HepG2 (cell line): ENCODE results near the gene C10orf90. TPM values are rescaled to one million over a fixed set of nuclear protein-coding genes. Genes with fewer than 3 reads are reported as not detected.

Experiments used
- ATAC-seq: fragments of 200-7000 bp; cut with Tn5 transposase; 3 replicates; pipeline ENCODE4 v1.9.1; 2020; ENCODE audit warnings: mild to moderate bottlenecking, moderate library complexity
- BruUV-seq: library from RNA; stranded (reverse); fragments of 400-500 nt; replicated peaks from 2 replicates; lab custom pipeline; 2021; lab: Mats Ljungman, UMichigan
- CTCF ChIA-PET: fragments of 300-600 bp; formaldehyde crosslinking; extraction: SDS; loops from one replicate; lab custom pipeline; 2021; ENCODE audit warnings: low total read pairs, inconsistent platforms, low intra/inter-chr PET ratio; lab: Yijun Ruan, JAX
- POLR2A ChIA-PET: fragments of 350-600 bp; sonication (Branson Sonifier 250); formaldehyde crosslinking; loops from one replicate; lab custom pipeline; 2020; ENCODE audit warnings: antibody characterized with exemption, inconsistent platforms; lab: Yijun Ruan, JAX
- DNase-seq: peaks from one replicate; pipeline ENCODE4 v3.0.0-alpha.2; 2015; ENCODE audit warnings: low spot score
- FAIRE-seq: peaks from 3 replicates; lab custom pipeline; 2011; peaks lifted over from hg19 to GRCh38; lab: Jason Lieb, UNC
- H2AFZ ChIP-seq: one replicate; pipeline ENCODE4 v1.6.1; 2011; ENCODE audit warnings: low read length, inconsistent platforms
- H3K27ac ChIP-seq: fragments of 300-600 bp; 3 replicates; pipeline ENCODE4 v1.8.0; 2011; ENCODE audit warnings: mixed run types, mild to moderate bottlenecking, mixed read lengths, low read length, inconsistent platforms; ENCODE audit not compliant: insufficient read depth; ENCODE audit errors: extremely low read length
- H3K27me3 ChIP-seq, 2 experiments: fragments of 200-600 bp in 1 of 2; 2 replicates in 1 of 2; 3 replicates in 1 of 2; pipeline versions ENCODE4 v1.6.0 to v1.8.0; 2011; ENCODE audit warnings: low read length in 2 of 2, mild to moderate bottlenecking in 2 of 2, moderate library complexity in 2 of 2, inconsistent platforms in 1 of 2; ENCODE audit not compliant: insufficient read depth in 2 of 2, control insufficient read depth in 1 of 2
- H3K36me3 ChIP-seq, 2 experiments: fragments of 200-600 bp in 1 of 2; replicated peaks in 1 of 2; 2 replicates in 1 of 2; 3 replicates in 1 of 2; pipeline versions ENCODE4 v1.5.1 to v1.8.0; 2011; ENCODE audit warnings: low read length in 2 of 2, inconsistent platforms in 1 of 2; ENCODE audit not compliant: insufficient read depth in 2 of 2, control insufficient read depth in 1 of 2
- H3K4me1 ChIP-seq: 2 replicates; pipeline ENCODE4 v1.5.1; 2012; ENCODE audit warnings: low read length, inconsistent platforms; ENCODE audit not compliant: insufficient read depth
- H3K4me2 ChIP-seq: 2 replicates; pipeline ENCODE4 v1.6.0; 2011; ENCODE audit warnings: low read depth, low read length, inconsistent platforms
- H3K4me3 ChIP-seq, 3 experiments: fragments of 200-600 bp in 1 of 3; sonication (generic), shearing (Covaris generic) in 1 of 3; replicated peaks in 1 of 3; 2 replicates each; pipeline ENCODE4 v1.5.1; 2011 to 2016; ENCODE audit warnings: low read length in 3 of 3, inconsistent platforms in 2 of 3, low read depth in 2 of 3, mild to moderate bottlenecking in 2 of 3, control low read depth in 1 of 3, mixed read lengths in 1 of 3; ENCODE audit not compliant: insufficient read depth in 1 of 3
- H3K79me2 ChIP-seq: one replicate; pipeline ENCODE4 v1.6.1; 2011; ENCODE audit warnings: low read length, inconsistent platforms; ENCODE audit not compliant: insufficient read depth
- H3K9ac ChIP-seq: 2 replicates; pipeline ENCODE4 v1.6.0; 2011; ENCODE audit warnings: mild to moderate bottlenecking, low read depth, low read length, inconsistent platforms; ENCODE audit not compliant: insufficient read depth
- H3K9me3 ChIP-seq: 2 replicates; pipeline ENCODE4 v1.5.1; 2012; ENCODE audit warnings: mild to moderate bottlenecking, low read length
- H4K20me1 ChIP-seq: 2 replicates; pipeline ENCODE4 v1.6.0; 2011; ENCODE audit warnings: inconsistent platforms, mild to moderate bottlenecking, low read length, moderate library complexity; ENCODE audit not compliant: insufficient read depth
- FOXK2 ChIP-seq: fragments of 450-650 bp; IDR thresholded peaks from 2 replicates; pipeline ENCODE4 v1.6.1; 2016
- GABPB1 ChIP-seq: IDR thresholded peaks from 2 replicates; pipeline ENCODE4 v1.6.1; 2016; ENCODE audit warnings: mild to moderate bottlenecking, missing genetic modification reagents, moderate library complexity, missing compliant biosample characterization
- HMG20B ChIP-seq: conservative IDR thresholded peaks from 2 replicates; pipeline ENCODE4 v1.6.1; 2016; ENCODE audit warnings: missing genetic modification reagents, missing compliant biosample characterization
- HOXA7 ChIP-seq: sonication (generic); formaldehyde crosslinking; IDR thresholded peaks from 2 replicates; pipeline ENCODE4 v1.8.1; 2022; ENCODE audit warnings: mild to moderate bottlenecking, missing genetic modification reagents, moderate library complexity
- MBD4 ChIP-seq: IDR thresholded peaks from 2 replicates; pipeline ENCODE4 v1.6.1; 2012; ENCODE audit warnings: low read length, inconsistent platforms, borderline replicate concordance
- RERE ChIP-seq: IDR thresholded peaks from 2 replicates; pipeline ENCODE4 v1.6.1; 2016; ENCODE audit warnings: low read depth, missing genetic modification reagents, missing compliant biosample characterization
- SNAPC4 ChIP-seq: sonication (generic); formaldehyde crosslinking; IDR thresholded peaks from 2 replicates; pipeline ENCODE4 v1.4.0; 2020; ENCODE audit warnings: mild to moderate bottlenecking, missing genetic modification reagents
- TIGD3 ChIP-seq: sonication (generic); formaldehyde crosslinking; IDR thresholded peaks from 2 replicates; pipeline ENCODE4 v1.5.1; 2020; ENCODE audit warnings: mild to moderate bottlenecking, missing genetic modification reagents, borderline replicate concordance
- XRCC5 ChIP-seq: fragments of 200-400 bp; formaldehyde crosslinking; optimal IDR thresholded peaks from 2 replicates; pipeline ENCODE3; 2017; ENCODE audit warnings: mild to moderate bottlenecking, low read length
- ZFP36L2 ChIP-seq: sonication (generic); formaldehyde crosslinking; IDR thresholded peaks from 2 replicates; pipeline ENCODE4 v1.4.0; 2020; ENCODE audit warnings: missing genetic modification reagents
- ZMYM4 ChIP-seq: sonication (generic); formaldehyde crosslinking; IDR thresholded peaks from 2 replicates; pipeline ENCODE4 v1.8.1; 2023; ENCODE audit warnings: mild to moderate bottlenecking, missing genetic modification reagents
- ZNF10 ChIP-seq: sonication (generic); formaldehyde crosslinking; IDR thresholded peaks from 2 replicates; pipeline ENCODE4 v1.4.0; 2020; ENCODE audit warnings: mild to moderate bottlenecking, low read depth, missing genetic modification reagents, borderline replicate concordance
- ZNF143 ChIP-seq: sonication (generic); formaldehyde crosslinking; IDR thresholded peaks from 2 replicates; pipeline ENCODE4 v1.4.0; 2020; ENCODE audit warnings: missing genetic modification reagents
- ZNF570 ChIP-seq: sonication (generic); formaldehyde crosslinking; IDR thresholded peaks from 2 replicates; pipeline ENCODE4 v1.4.0; 2020; ENCODE audit warnings: mild to moderate bottlenecking, missing genetic modification reagents, borderline replicate concordance
- ZNF768 ChIP-seq: sonication (generic); formaldehyde crosslinking; IDR thresholded peaks from 2 replicates; pipeline ENCODE4 v1.4.0; 2020; ENCODE audit warnings: missing genetic modification reagents
- WGBS: methylation state at CpG from one replicate; pipeline ENCODE4 v1.1.6; 2017; ENCODE audit warnings: low lambda C conversion rate; 5-methylcytosine and 5-hydroxymethylcytosine counted together
- in situ Hi-C: cut with HindIII; loops from 2 replicates; pipeline ENCODE4 v1.10.0; 2017; ENCODE audit warnings: low pct_unique_long_range_greater_than_20kb; ENCODE audit not compliant: extremely low pct_ligation_motif_present
- intact Hi-C: fragments of 100-400 bp; cut with micrococcal nuclease; formaldehyde crosslinking; loops from one replicate; pipeline ENCODE4 v1.10.0; 2022; ENCODE audit not compliant: unreplicated experiment
- polyA plus RNA-seq, 8 experiments: library from polyadenylated mRNA; depleted of rRNA in 3 of 8; stranded (reverse) in 7 of 8; unstranded in 1 of 8; fragments of >200 nt; fragmentation: Illumina TruSeq in 4 of 8; extraction: Trizol in 4 of 8; gene quantifications; 2 replicates each; pipeline versions ENCODE4 v1.2.1 to v1.2.3, GENCODE V29; 2011 to 2016; ENCODE audit warnings: low read depth in 4 of 8, missing spikeins in 1 of 8, mixed read lengths in 1 of 8; ENCODE audit not compliant: insufficient read depth in 1 of 8
- total RNA-seq, 5 experiments: library from RNA; depleted of rRNA; stranded (reverse); fragments of >200 nt; fragmentation: Illumina TruSeq; extraction: Trizol; gene quantifications; 2 replicates each; pipeline ENCODE4 v1.2.3, GENCODE V29; 2016; ENCODE audit warnings: low read depth in 1 of 5

C10orf90 gene
- total and polyA plus RNA-seq, 2 of the 13 experiments (the other 11 are each of a cell fraction or from before 2014, with no cell fraction given): not detected

- H3K4me3 ChIP-seq: no peak overlapping the region
- no peak overlapping the region for H3K9ac ChIP-seq
- ATAC-seq (no peak), FAIRE-seq (no peak), DNase-seq (no peak)
- no TSS peak for BruUV-seq
- no peaks in the 10 kb centered on the region for H3K79me2 ChIP-seq
- ChIA-PET CTCF (no interaction called here), POLR2A (no interaction called here)
- no peak overlapping the region for H3K4me2 ChIP-seq
- H4K20me1 ChIP-seq: no peaks in the 10 kb centered on the region
- no peaks in the 10 kb centered on the region for H3K36me3 ChIP-seq
- intact Hi-C loops: no loop called here
- in situ Hi-C loops: no loop called here
- H3K4me1 ChIP-seq: no peaks in the 10 kb centered on the region
- no peaks in the 10 kb centered on the region for H3K9me3 ChIP-seq
- H2AFZ ChIP-seq: no peak overlapping the region
- TF ChIP-seq XRCC5: no peak
- TF ChIP-seq ZFP36L2: no peak
- no peak for TF ChIP-seq GABPB1 (CRISPR knock-in tag)
- TF ChIP-seq ZNF768: no peak
- TF ChIP-seq FOXK2: no peak
- no peak for TF ChIP-seq HMG20B (CRISPR knock-in tag)
- no peak for TF ChIP-seq ZNF570
- TF ChIP-seq ZMYM4 (CRISPR knock-in tag): no peak
- no peak for TF ChIP-seq TIGD3 (CRISPR knock-in tag)
- no peak for TF ChIP-seq ZNF143 (CRISPR knock-in tag)
- TF ChIP-seq SNAPC4 (CRISPR knock-in tag): no peak
- TF ChIP-seq HOXA7 (CRISPR knock-in tag): no peak
- no peak for TF ChIP-seq MBD4
- TF ChIP-seq RERE (CRISPR knock-in tag): no peak
- no peak for TF ChIP-seq ZNF10
- H3K27me3 ChIP-seq: peaks cover under 1 to 5% of the 10 kb centered on the region in 2 experiments; a peak in 3 of 5 replicates
- no peak overlapping the region for H3K27ac ChIP-seq
- 32% methylated on average over 4 of the region's 4 CpGs for WGBS
These were observed 269.9 kb downstream of the C10orf90 start for GRCh38 chr10:126400641-126401040.
